Right lobe of liver (tissue), 4 donors: ENCODE results near the gene PCDHA4.

Experiments
- POLR2A ChIP-seq: fragments of 450-650 bp; IDR thresholded peaks from one replicate; pipeline ENCODE4 v1.6.1; 2017; ENCODE audit warnings: antibody characterized with exemption, mild to moderate bottlenecking
- TF ChIP-seq, protein P1 (sequence below), 4 donors: fragments of 200-600 bp in 3 of 4; fragments of 450-650 bp in 1 of 4; IDR thresholded peaks; one replicate each; pipeline versions ENCODE4 v1.5.1 to v1.8.0; 2016 to 2022; ENCODE audit warnings: antibody characterized with exemption in 4 of 4, mild to moderate bottlenecking in 2 of 4
- donor health status: DM: no; HTN: no; CAD: no.
- donor health status: DM: no; HTN: no; CAD: no.
- donor health status: DM: no; HTN: yes; CAD: no.

DNA sequence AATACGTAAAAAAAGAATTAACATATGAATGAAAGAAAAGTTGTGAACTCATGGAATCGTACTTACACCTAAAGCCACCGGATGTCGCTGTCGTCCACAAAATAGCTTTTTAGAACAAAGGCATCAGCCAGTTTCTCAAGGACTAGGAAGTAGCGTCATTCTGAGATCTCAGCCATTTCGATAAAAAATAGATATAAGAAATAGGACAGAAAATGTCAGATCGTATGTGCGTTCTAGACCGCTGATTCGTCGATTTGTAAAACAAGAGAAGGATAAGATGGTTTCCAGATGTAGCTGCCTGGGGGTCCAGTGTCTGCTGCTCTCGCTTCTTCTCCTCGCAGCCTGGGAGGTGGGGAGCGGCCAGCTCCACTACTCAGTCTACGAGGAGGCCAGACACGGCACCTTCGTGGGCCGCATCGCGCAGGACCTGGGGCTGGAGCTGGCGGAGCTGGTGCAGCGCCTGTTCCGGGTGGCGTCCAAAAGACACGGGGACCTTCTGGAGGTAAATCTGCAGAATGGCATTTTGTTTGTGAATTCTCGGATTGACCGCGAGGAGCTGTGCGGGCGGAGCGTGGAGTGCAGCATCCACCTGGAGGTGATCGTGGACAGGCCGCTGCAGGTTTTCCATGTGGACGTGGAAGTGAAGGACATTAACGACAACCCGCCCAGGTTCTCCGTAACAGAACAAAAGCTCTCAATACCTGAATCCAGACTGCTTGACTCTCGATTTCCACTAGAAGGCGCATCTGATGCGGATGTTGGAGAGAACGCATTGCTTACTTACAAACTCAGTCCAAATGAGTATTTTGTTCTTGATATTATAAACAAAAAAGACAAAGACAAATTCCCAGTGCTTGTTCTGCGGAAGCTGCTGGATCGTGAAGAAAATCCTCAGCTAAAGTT is 49.2 kb downstream of the PCDHA4 start, which contains the start of gene PCDHA10:
- TF ChIP-seq, protein P1, sequence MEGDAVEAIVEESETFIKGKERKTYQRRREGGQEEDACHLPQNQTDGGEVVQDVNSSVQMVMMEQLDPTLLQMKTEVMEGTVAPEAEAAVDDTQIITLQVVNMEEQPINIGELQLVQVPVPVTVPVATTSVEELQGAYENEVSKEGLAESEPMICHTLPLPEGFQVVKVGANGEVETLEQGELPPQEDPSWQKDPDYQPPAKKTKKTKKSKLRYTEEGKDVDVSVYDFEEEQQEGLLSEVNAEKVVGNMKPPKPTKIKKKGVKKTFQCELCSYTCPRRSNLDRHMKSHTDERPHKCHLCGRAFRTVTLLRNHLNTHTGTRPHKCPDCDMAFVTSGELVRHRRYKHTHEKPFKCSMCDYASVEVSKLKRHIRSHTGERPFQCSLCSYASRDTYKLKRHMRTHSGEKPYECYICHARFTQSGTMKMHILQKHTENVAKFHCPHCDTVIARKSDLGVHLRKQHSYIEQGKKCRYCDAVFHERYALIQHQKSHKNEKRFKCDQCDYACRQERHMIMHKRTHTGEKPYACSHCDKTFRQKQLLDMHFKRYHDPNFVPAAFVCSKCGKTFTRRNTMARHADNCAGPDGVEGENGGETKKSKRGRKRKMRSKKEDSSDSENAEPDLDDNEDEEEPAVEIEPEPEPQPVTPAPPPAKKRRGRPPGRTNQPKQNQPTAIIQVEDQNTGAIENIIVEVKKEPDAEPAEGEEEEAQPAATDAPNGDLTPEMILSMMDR (IDR thresholded peaks at IDR 0.05): peak in 1 of 4 donors; percentile 11
- TF ChIP-seq POLR2A: no peak
